ENCODE data around the gene C11orf52. TPM values are rescaled to one million over a fixed set of nuclear protein-coding genes. Genes with fewer than 3 reads are reported as not detected.
"Not testable (repeated sequence)": the region's sequence is repeated elsewhere in the genome, so short reads cannot be mapped to it uniquely, and the experiment has no call there.

C11orf52 gene
- total RNA-seq, 4 donors from 2014 or later: 1.8 to 6.9 (median 2.9) TPM

DNA sequence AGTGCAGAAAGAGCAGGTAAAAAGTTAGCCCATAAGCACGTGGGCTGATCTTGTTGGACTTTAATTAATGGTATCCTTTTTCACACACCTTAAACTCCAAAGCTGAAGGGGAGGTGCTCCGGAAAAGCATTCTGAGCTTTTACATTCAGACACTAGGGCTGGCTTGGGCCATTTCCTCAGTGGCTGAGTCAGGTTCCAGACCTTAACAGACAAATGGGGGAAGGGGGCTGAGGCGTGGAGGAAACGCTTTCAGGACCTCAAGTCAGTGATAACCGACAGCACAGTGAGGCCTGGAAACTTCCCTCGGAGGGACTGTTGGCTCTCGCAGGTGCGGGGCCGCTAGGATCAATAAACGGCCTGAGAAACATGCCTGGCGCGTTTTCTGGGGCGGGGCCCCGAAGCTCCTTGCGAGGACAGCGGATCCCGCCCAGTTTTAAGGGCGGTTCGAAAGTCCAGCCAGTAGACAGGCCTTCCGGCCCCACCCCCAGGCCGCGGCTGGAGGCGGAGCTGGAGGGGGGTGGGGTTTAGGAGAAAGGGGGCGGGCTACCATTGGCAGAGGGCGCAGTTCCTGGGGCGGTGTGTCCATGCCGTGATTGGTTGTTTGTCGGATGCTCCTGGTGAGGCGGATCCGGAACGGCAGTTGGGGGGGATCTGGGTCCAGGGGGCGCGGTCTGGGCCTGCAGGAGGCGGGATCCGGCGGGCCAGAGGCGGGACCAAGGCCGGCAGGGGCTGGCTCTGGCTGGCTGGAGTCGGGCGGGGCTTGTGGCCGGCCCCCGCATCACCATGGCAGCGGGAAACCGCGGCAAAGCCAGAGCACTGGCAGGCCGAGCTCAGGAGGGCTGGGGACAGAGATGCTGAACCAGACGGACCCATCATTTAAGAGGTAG, 8.0 kb downstream of the C11orf52 start:
- Histone ChIP-seq H3K4me3 (peak overlapping the region; percentile 45 to 59 (median 54)), H3K27ac (replicated peaks in 1 of 4) (peak overlapping the region; percentile 87 to 93 (median 92)), H3K4me1 (peaks cover 36 to 62% (median 61%) of the 10 kb centered on the region in 4 donors), H3K9me3 (no peaks in the 10 kb centered on the region), H3K27me3 (no peaks in the 10 kb centered on the region), H3K36me3 (no peaks in the 10 kb centered on the region)
- WGBS: 1% methylated on average over 33 of the region's 47 CpGs
- TF ChIP-seq POLR2A (IDR thresholded peaks at IDR 0.05; ENCODE audit: low read depth) (peak; percentile 48), EP300 (IDR thresholded peaks at IDR 0.05) (no peak), POLR2AphosphoS5 (IDR thresholded peaks at IDR 0.05) (peak; percentile 79 to 89)
- TF ChIP-seq, protein P1, sequence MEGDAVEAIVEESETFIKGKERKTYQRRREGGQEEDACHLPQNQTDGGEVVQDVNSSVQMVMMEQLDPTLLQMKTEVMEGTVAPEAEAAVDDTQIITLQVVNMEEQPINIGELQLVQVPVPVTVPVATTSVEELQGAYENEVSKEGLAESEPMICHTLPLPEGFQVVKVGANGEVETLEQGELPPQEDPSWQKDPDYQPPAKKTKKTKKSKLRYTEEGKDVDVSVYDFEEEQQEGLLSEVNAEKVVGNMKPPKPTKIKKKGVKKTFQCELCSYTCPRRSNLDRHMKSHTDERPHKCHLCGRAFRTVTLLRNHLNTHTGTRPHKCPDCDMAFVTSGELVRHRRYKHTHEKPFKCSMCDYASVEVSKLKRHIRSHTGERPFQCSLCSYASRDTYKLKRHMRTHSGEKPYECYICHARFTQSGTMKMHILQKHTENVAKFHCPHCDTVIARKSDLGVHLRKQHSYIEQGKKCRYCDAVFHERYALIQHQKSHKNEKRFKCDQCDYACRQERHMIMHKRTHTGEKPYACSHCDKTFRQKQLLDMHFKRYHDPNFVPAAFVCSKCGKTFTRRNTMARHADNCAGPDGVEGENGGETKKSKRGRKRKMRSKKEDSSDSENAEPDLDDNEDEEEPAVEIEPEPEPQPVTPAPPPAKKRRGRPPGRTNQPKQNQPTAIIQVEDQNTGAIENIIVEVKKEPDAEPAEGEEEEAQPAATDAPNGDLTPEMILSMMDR (IDR thresholded peaks at IDR 0.05): peak in 1 of 3 experiments; percentile 22
- intact Hi-C loops (cut with DNase I): no loop called here
- DNase-seq (ENCODE audit: extremely low spot score): peak; percentile 99

DNA sequence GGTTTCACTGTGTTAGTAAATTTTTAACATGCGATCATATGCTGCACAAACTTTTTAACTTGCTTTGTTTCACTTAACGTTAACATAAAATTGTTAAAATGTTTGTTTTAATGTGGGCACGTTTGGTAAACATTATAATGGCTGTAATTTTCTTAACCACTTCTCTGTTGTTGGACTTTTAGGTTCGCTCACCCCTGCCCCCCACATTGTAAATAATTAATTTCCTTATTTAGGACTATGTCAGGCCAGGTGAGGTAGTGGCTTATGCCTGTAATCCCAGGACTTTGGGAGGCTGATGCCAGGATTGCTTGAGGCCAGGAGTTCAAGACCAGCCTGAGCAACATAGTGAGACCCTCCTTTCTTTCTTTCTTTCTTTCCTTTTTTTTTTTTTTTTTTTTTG, 11.8 kb downstream of the C11orf52 start:
- intact Hi-C loops (cut with DNase I): loop anchor here (2.0 kb wide), 1 partner anchor 52 kb away; no protein-coding TSS in a partner anchor
- no peak overlapping the region for H3K27ac ChIP-seq (replicated peaks in 1 of 4)
- DNase-seq (ENCODE audit: extremely low spot score): no peak
- 86% methylated on average over 4 of the region's 4 CpGs for WGBS
- peaks cover 22 to 54% (median 46%) of the 10 kb centered on the region in 4 donors for H3K4me1 ChIP-seq
- H3K4me3 ChIP-seq: no peak overlapping the region
- H3K27me3 ChIP-seq: no peaks in the 10 kb centered on the region
- H3K9me3 ChIP-seq: no peaks in the 10 kb centered on the region
- H3K36me3 ChIP-seq: no peaks in the 10 kb centered on the region
- TF ChIP-seq, protein P1 (IDR thresholded peaks at IDR 0.05): no peak
- no peak for TF ChIP-seq POLR2A (IDR thresholded peaks at IDR 0.05; ENCODE audit: low read depth)
- no peak for TF ChIP-seq EP300 (IDR thresholded peaks at IDR 0.05)
- no peak for TF ChIP-seq POLR2AphosphoS5 (IDR thresholded peaks at IDR 0.05)

DNA sequence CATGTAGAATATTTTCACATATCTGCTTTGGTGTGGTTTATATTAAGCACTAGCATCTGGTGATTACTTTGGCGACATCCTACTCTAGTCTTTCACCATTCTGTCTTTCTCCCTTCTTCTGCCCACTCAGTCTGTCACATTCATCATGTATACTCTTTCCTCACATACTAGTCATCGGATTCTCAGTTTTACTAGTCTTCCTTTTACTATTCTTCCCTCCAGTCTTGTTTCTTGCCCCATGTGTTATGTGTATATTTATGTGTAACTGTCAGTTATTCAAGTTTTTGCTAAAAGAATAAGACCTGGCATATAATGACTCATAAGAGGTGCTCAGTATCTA, 13.9 kb downstream of the C11orf52 start:
- WGBS: 78% methylated on average over 2 of the region's 2 CpGs
- H3K36me3 ChIP-seq: no peaks in the 10 kb centered on the region
- no peaks in the 10 kb centered on the region for H3K9me3 ChIP-seq
- no peak overlapping the region for H3K4me3 ChIP-seq
- H3K4me1 ChIP-seq: peaks cover 14 to 51% (median 46%) of the 10 kb centered on the region in 4 donors
- H3K27me3 ChIP-seq: no peaks in the 10 kb centered on the region
- no peak for TF ChIP-seq EP300 (IDR thresholded peaks at IDR 0.05)
- no peak for TF ChIP-seq POLR2AphosphoS5 (IDR thresholded peaks at IDR 0.05)
- no peak for TF ChIP-seq POLR2A (IDR thresholded peaks at IDR 0.05; ENCODE audit: low read depth)
- TF ChIP-seq, protein P1 (IDR thresholded peaks at IDR 0.05): no peak
- no peak for DNase-seq (ENCODE audit: extremely low spot score)
- no peak overlapping the region for H3K27ac ChIP-seq (replicated peaks in 1 of 4)
- intact Hi-C loops (cut with DNase I): loop anchor here (2.0 kb wide), 1 partner anchor 54 kb away; the partner anchor contains the start of genes CFAP68 and FDXACB1

DNA sequence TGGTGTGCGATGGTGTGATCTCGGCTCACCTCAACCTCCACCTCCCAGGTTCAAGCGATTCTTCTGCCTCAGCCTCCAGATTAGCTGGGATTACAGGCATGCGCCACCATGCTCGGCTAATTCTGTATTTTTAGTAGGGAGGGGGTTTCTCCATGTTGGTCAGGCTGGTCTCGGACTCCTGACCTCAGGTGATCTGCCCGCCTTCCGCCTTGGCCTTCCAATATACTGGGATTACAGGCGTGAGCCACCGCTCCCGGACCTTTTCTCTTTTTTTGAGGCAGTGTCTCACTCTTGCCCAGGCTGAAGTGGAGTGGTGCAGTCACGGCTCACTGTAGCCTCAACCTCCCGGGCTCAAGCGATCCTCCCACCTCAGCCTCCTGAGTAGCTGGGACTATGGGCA, 14.5 kb downstream of the C11orf52 start:
- H3K27me3 ChIP-seq; H3K9me3 ChIP-seq; H3K27ac ChIP-seq (replicated peaks in 1 of 4); H3K36me3 ChIP-seq; H3K4me3 ChIP-seq; DNase-seq (ENCODE audit: extremely low spot score): not testable (repeated sequence)
- H3K4me1 ChIP-seq: peaks cover 20 to 55% (median 50%) of the 10 kb centered on the region in 4 donors
- WGBS: 93% methylated on average over 14 of the region's 14 CpGs
- intact Hi-C loops (cut with DNase I): loop anchor here (2.0 kb wide), 1 partner anchor 54 kb away; the partner anchor contains the start of genes CFAP68 and FDXACB1

DNA sequence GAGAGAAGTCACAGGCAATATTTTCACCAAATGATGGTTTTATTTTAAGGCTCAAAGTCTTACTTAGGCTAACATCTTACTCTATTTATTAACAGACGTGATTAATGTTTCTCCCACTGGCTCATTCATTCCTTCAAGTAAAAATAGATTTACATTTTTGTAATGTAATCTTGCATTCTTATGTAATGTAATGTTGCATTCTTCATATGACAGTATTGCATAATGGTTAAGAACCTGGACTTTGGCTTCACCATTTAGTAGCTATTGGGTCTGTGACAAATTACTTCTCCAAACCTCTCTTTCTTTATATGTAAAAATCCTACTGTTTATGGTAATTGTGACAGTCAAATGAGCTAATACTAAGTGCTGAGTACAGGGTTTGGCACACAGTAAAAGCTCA, 15.2 kb downstream of the C11orf52 start:
- H3K4me3 ChIP-seq: no peak overlapping the region
- DNase-seq (ENCODE audit: extremely low spot score): no peak
- no peaks in the 10 kb centered on the region for H3K27me3 ChIP-seq
- intact Hi-C loops (cut with DNase I): loop anchor here (2.0 kb wide), 1 partner anchor 55 kb away; the partner anchor contains the start of genes CFAP68 and FDXACB1
- H3K36me3 ChIP-seq: no peaks in the 10 kb centered on the region
- TF ChIP-seq POLR2A (IDR thresholded peaks at IDR 0.05; ENCODE audit: low read depth) (no peak), POLR2AphosphoS5 (IDR thresholded peaks at IDR 0.05) (no peak), EP300 (IDR thresholded peaks at IDR 0.05) (no peak)
- TF ChIP-seq, protein P1 (IDR thresholded peaks at IDR 0.05): no peak
- WGBS: 41% methylated on average over 1 of the region's 1 CpG
- no peaks in the 10 kb centered on the region for H3K9me3 ChIP-seq
- H3K27ac ChIP-seq (replicated peaks in 1 of 4): peak overlapping the region in 2 of 4 donors; percentile 81 to 91
- H3K4me1 ChIP-seq: peaks cover 26 to 62% (median 57%) of the 10 kb centered on the region in 4 donors

Data from esophagus muscularis mucosa (tissue), 4 donors.